DND-41 (cell line): ENCODE data around the gene FAM162A.

Source experiments
- ATAC-seq: fragments of 200-7000 bp; cut with Tn5 transposase; 3 replicates; pipeline ENCODE4 v1.9.1; 2021; ENCODE audit warnings: low read depth; ENCODE audit not compliant: insufficient read depth
- DNase-seq: peaks from one replicate; pipeline ENCODE4 v3.0.0-alpha.2; 2020
- H2AFZ ChIP-seq: 2 replicates; pipeline ENCODE4 v1.6.0; 2012; ENCODE audit warnings: low read depth, low read length
- H3K27ac ChIP-seq: 2 replicates; pipeline ENCODE4 v1.5.1; 2012; ENCODE audit warnings: low read length, inconsistent platforms
- H3K27me3 ChIP-seq: fragments of 200-600 bp; sonication (generic); 2 replicates; pipeline ENCODE4 v1.6.0; 2012; ENCODE audit warnings: low read length, mild to moderate bottlenecking, inconsistent platforms; ENCODE audit not compliant: insufficient read depth, poor library complexity
- H3K36me3 ChIP-seq: 2 replicates; pipeline ENCODE4 v1.5.1; 2012; ENCODE audit warnings: low read length, inconsistent platforms; ENCODE audit not compliant: insufficient read depth
- H3K4me1 ChIP-seq: 2 replicates; pipeline ENCODE4 v1.5.1; 2012; ENCODE audit warnings: mild to moderate bottlenecking, low read length; ENCODE audit not compliant: insufficient read depth
- H3K4me2 ChIP-seq: 2 replicates; pipeline ENCODE4 v1.6.0; 2012; ENCODE audit warnings: mild to moderate bottlenecking, moderate library complexity, low read length, inconsistent platforms; ENCODE audit not compliant: insufficient read depth
- H3K4me3 ChIP-seq, 2 experiments: fragments of 200-600 bp in 1 of 2; shearing (Covaris generic) in 1 of 2; 2 replicates each; pipeline ENCODE4 v1.5.1; 2012 to 2016; ENCODE audit warnings: inconsistent platforms in 2 of 2, low read length in 2 of 2, mild to moderate bottlenecking in 2 of 2, low read depth in 1 of 2, moderate library complexity in 1 of 2
- H3K79me2 ChIP-seq: 2 replicates; pipeline ENCODE4 v1.6.0; 2012; ENCODE audit warnings: low read length, inconsistent platforms; ENCODE audit not compliant: insufficient read depth
- H3K9ac ChIP-seq: 2 replicates; pipeline ENCODE4 v1.6.0; 2012; ENCODE audit warnings: low read depth, mild to moderate bottlenecking, inconsistent platforms, low read length, moderate library complexity
- H3K9me3 ChIP-seq: 2 replicates; pipeline ENCODE4 v1.5.1; 2012; ENCODE audit warnings: low read length, moderate library complexity, mild to moderate bottlenecking, inconsistent platforms; ENCODE audit not compliant: insufficient read depth, severe bottlenecking
- H4K20me1 ChIP-seq: 2 replicates; pipeline ENCODE4 v1.6.0; 2012; ENCODE audit warnings: low read length; ENCODE audit not compliant: insufficient read depth
- EZH2 ChIP-seq: IDR thresholded peaks from 3 replicates; pipeline ENCODE4 v1.6.1; 2012; ENCODE audit warnings: borderline replicate concordance, low read depth, mild to moderate bottlenecking, moderate library complexity, low read length, inconsistent platforms; ENCODE audit not compliant: severe bottlenecking
- TF ChIP-seq, protein P1 (sequence below): IDR thresholded peaks from 2 replicates; pipeline ENCODE4 v1.5.1; 2012; ENCODE audit warnings: borderline replicate concordance, low read length, moderate library complexity, mild to moderate bottlenecking; ENCODE audit not compliant: poor library complexity, severe bottlenecking; ENCODE audit errors: extremely low read depth

The FAM162A gene

DNA sequence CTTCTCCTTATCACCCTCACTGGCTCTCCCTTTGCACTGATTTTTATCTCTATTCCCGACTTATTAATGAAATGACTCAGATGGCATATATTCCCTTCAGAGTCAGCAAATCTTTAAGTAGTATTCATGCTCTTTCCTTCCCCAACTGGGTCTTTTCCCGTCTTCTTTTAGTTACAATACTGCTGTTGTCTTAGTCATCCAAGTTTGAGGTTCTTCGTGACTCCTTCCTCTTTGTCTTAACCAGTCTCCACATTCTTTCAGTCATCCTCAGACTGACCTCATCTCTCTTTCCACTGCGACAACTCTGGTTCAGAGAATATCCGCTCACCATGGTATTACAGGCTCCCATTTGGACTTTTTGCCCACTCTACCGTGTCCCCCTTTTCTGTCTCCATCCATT, 19.5 kb downstream of the FAM162A start:
- no peak for DNase-seq
- H3K36me3 ChIP-seq: peaks cover 57% of the 10 kb centered on the region
- H3K9ac ChIP-seq: no peak overlapping the region
- no peaks in the 10 kb centered on the region for H3K9me3 ChIP-seq
- TF ChIP-seq EZH2: no peak
- TF ChIP-seq, protein P1, sequence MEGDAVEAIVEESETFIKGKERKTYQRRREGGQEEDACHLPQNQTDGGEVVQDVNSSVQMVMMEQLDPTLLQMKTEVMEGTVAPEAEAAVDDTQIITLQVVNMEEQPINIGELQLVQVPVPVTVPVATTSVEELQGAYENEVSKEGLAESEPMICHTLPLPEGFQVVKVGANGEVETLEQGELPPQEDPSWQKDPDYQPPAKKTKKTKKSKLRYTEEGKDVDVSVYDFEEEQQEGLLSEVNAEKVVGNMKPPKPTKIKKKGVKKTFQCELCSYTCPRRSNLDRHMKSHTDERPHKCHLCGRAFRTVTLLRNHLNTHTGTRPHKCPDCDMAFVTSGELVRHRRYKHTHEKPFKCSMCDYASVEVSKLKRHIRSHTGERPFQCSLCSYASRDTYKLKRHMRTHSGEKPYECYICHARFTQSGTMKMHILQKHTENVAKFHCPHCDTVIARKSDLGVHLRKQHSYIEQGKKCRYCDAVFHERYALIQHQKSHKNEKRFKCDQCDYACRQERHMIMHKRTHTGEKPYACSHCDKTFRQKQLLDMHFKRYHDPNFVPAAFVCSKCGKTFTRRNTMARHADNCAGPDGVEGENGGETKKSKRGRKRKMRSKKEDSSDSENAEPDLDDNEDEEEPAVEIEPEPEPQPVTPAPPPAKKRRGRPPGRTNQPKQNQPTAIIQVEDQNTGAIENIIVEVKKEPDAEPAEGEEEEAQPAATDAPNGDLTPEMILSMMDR: no peak
- no peaks in the 10 kb centered on the region for H4K20me1 ChIP-seq
- H3K27ac ChIP-seq: no peak overlapping the region
- H3K4me3 ChIP-seq: no peak overlapping the region
- H3K27me3 ChIP-seq: no peaks in the 10 kb centered on the region
- H3K79me2 ChIP-seq: peaks cover 8% of the 10 kb centered on the region
- no peak for ATAC-seq
- no peaks in the 10 kb centered on the region for H3K4me1 ChIP-seq
- H2AFZ ChIP-seq: no peak overlapping the region
- H3K4me2 ChIP-seq: no peak overlapping the region

DNA sequence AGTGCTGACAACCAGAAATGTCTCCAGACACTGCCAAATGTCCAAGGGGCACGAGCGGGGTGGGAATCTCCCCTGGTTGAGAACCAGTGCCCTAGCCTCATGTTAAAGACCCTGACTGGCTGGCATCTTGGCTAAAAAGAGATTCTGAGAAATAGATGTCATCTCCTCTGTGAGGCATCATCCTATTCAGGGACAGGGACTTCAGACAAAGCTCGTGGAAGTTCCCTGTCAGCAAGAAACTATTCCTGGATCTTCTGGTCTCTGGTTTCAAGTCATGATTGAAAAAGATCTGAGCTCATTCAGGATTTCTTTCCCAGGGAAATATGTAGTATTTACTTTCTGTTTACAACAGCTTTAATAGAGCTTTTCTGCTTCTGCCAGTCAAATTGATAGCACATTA, 21.0 kb downstream of the FAM162A start:
- TF ChIP-seq, protein P1: no peak
- TF ChIP-seq EZH2: no peak
- Histone ChIP-seq H3K4me3 (no peak overlapping the region), H3K9ac (no peak overlapping the region), H3K4me1 (no peaks in the 10 kb centered on the region), H3K79me2 (peaks cover 5% of the 10 kb centered on the region), H4K20me1 (no peaks in the 10 kb centered on the region), H3K4me2 (no peak overlapping the region), H3K9me3 (no peaks in the 10 kb centered on the region), H3K27me3 (no peaks in the 10 kb centered on the region), H2AFZ (no peak overlapping the region), H3K36me3 (peaks cover 72% of the 10 kb centered on the region), H3K27ac (no peak overlapping the region)
- DNase-seq: no peak
- ATAC-seq: no peak

DNA sequence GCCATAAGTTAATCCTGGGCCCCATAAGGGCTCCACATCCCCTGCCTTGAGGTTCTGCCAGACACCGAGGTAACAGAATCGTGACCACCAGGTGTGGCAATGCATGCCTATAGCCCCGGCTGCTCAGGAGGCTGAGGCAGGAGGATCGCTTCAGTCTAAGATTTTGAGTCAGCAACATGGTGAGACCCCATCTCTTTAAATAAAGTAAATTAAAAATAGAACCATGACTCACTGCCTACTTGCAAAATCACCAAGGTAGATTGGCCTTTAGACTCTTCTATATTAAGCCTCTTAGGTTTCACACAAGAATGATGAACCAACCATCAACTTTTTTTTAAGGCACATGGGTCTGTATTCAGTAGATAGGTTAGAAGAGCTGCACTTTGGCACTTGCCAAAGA, 22.2 kb downstream of the FAM162A start:
- H3K36me3 ChIP-seq: peaks cover 83% of the 10 kb centered on the region
- no peak overlapping the region for H3K4me2 ChIP-seq
- H3K27me3 ChIP-seq: no peaks in the 10 kb centered on the region
- H3K4me3 ChIP-seq: no peak overlapping the region
- no peak overlapping the region for H3K27ac ChIP-seq
- H3K9ac ChIP-seq: no peak overlapping the region
- no peaks in the 10 kb centered on the region for H3K4me1 ChIP-seq
- H2AFZ ChIP-seq: no peak overlapping the region
- H4K20me1 ChIP-seq: no peaks in the 10 kb centered on the region
- ATAC-seq (no peak), DNase-seq (no peak)
- TF ChIP-seq, protein P1: no peak
- no peak for TF ChIP-seq EZH2
- H3K9me3 ChIP-seq: no peaks in the 10 kb centered on the region
- H3K79me2 ChIP-seq: peaks cover 4% of the 10 kb centered on the region

DNA sequence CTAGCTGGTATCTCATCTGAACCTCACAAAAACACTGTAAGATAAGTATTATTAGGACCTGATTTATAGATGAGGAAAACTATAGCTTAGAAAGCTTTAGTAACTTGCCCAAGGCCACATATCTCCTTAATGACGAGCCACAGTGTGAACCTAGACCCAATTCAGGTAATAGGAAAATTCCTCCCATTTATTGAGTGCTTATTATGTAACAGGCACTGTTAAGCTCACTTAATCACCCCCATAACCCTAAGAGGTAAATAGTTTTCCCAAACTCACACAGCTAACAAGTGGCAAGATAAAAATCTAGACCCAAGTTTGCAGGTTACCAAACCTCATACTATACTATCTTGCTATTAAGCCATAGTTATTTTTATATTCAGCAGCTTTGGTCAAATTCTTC, 24.0 kb downstream of the FAM162A start:
- Histone ChIP-seq H3K4me3 (no peak overlapping the region), H3K36me3 (peaks cover 89% of the 10 kb centered on the region), H3K4me1 (0 out of 2 replicates have a peak, but pooled peaks cover under 1% of the 10 kb centered on the region), H3K79me2 (peaks cover 9% of the 10 kb centered on the region), H4K20me1 (no peaks in the 10 kb centered on the region; the same call in 1 of the 2 replicates), H2AFZ (no peak overlapping the region), H3K9me3 (no peaks in the 10 kb centered on the region), H3K27me3 (no peaks in the 10 kb centered on the region), H3K9ac (no peak overlapping the region), H3K27ac (no peak overlapping the region), H3K4me2 (no peak overlapping the region)
- no peak for ATAC-seq
- DNase-seq: no peak
- TF ChIP-seq, protein P1: no peak
- TF ChIP-seq EZH2: no peak
